ENCODE data around the gene SLC38A8. TPM values are rescaled to one million over a fixed set of nuclear protein-coding genes. Genes with fewer than 3 reads are reported as not detected.

SLC38A8 gene
- polyA plus RNA-seq, 1 experiment: not detected

DNA sequence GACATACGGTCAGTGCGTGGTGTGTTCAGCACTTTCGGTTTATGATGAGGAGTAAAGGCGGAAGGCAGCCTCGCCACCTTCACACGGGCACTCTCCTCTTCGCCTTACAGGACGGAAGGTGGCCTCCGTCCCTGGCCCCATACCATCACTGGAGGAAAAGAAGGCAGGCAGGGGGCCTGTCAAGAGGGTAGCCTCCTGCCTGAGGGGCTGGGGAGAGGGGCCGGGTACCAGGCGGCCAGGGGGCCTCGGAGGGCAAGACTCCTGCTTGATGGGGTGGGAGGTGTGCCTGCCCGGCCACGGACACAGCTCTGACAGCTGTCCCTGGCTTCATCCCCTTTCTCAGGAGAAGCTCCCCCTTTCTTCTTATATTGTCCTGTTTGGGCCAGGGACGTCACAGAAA is 15.6 kb upstream of the SLC38A8 start:
- no peaks in the 10 kb centered on the region for H3K27me3 ChIP-seq (ENCODE audit: control insufficient read depth, insufficient read depth, low read length)
- TF ChIP-seq, protein P1, sequence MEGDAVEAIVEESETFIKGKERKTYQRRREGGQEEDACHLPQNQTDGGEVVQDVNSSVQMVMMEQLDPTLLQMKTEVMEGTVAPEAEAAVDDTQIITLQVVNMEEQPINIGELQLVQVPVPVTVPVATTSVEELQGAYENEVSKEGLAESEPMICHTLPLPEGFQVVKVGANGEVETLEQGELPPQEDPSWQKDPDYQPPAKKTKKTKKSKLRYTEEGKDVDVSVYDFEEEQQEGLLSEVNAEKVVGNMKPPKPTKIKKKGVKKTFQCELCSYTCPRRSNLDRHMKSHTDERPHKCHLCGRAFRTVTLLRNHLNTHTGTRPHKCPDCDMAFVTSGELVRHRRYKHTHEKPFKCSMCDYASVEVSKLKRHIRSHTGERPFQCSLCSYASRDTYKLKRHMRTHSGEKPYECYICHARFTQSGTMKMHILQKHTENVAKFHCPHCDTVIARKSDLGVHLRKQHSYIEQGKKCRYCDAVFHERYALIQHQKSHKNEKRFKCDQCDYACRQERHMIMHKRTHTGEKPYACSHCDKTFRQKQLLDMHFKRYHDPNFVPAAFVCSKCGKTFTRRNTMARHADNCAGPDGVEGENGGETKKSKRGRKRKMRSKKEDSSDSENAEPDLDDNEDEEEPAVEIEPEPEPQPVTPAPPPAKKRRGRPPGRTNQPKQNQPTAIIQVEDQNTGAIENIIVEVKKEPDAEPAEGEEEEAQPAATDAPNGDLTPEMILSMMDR (IDR thresholded peaks at IDR 0.05; ENCODE audit: low read depth, low read length): no peak
- H3K9me3 ChIP-seq (ENCODE audit: control insufficient read depth, insufficient read depth, low read length): no peaks in the 10 kb centered on the region
- H3K4me3 ChIP-seq (ENCODE audit: low read depth, low read length): no peak overlapping the region
- no peak overlapping the region for H3K27ac ChIP-seq (ENCODE audit: low read depth, low read length)
- ChIA-PET CTCF (interaction anchor here (0.7 to 5.1 kb wide), 4 partner anchors 7 to 102 kb away, joined by 3 to 33 read pairs (median 7); no protein-coding TSS in a partner anchor), POLR2A (interaction anchor here (0.6 kb wide), 1 partner anchor 84 kb away, joined by 5 read pairs; no protein-coding TSS in a partner anchor)
- no peak for DNase-seq (ENCODE audit: low read depth, low spot score)

DNA sequence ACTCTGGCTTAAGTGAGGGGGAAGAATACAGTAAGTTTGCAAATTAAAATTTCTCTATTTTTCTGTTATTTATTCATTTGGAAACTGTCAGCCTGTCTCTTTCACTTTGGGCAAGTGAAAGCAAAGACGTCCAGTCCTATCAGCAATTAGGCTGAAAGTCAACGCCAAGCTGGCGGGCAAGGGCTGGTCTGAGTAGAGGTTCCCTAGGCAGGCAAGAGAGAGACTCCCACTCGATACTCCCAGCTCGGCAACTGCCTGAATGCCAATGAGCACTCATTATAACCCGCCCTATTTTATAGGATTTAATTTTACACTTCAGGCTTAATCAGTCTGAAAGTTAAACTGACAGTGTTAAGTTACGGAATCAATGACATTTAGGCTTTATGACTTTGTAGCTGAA is 14.3 kb upstream of the SLC38A8 start:
- TF ChIP-seq, protein P1 (IDR thresholded peaks at IDR 0.05; ENCODE audit: low read depth, low read length): no peak
- ChIA-PET CTCF (interaction anchor here (5.1 kb wide), 1 partner anchor 9 kb away, joined by 33 read pairs; no protein-coding TSS in a partner anchor), POLR2A (no interaction called here)
- no peak for DNase-seq (ENCODE audit: low read depth, low spot score)
- H3K9me3 ChIP-seq (ENCODE audit: control insufficient read depth, insufficient read depth, low read length): no peaks in the 10 kb centered on the region; the same call in 1 of the 2 replicates
- no peak overlapping the region for H3K4me3 ChIP-seq (ENCODE audit: low read depth, low read length)
- no peaks in the 10 kb centered on the region for H3K27me3 ChIP-seq (ENCODE audit: control insufficient read depth, insufficient read depth, low read length)
- no peak overlapping the region for H3K27ac ChIP-seq (ENCODE audit: low read depth, low read length)

DNA sequence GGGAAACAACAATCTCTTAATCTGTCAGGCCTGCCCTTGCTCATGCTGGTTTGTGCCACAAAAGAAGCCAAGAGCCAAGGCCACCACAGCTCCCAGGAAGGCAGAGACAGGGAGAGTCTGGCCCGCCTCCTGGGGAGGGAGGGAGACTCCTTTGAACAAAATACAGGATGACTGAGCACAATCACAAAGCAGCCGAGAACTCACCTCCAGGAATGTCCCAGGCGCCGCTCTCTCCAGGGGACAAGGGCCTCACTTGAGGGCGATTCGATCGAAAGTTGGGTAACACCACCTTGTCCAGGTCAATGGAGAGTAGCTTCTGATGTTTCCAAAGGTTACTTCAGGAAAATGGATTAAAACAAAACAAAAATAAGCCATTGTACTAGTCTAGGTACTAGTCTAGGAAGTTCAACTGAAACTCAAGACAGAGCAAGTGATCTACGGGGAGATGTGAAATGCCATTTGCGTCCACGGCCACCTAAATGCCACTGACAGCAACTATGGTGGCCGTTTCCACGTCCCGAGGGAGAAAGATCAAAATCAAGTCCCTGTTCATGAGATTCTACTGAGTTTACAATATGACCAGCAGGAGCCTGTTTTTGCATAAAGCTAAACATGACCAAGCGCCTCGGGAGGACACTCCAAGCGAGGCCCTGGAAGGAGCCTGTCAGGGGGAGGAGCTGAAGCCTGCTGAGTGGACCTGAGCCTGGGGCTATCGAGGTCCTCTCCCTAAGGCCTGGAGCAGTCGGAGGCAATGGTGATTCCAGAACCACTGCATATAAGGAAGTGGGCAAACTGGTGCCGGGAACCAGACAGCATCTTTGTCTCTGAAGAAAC is 13.4 kb upstream of the SLC38A8 start:
- Histone ChIP-seq H3K27me3 (ENCODE audit: control insufficient read depth, insufficient read depth, low read length) (no peaks in the 10 kb centered on the region), H3K4me3 (ENCODE audit: low read depth, low read length) (no peak overlapping the region), H3K9me3 (ENCODE audit: control insufficient read depth, insufficient read depth, low read length) (no peaks in the 10 kb centered on the region; the same call in 1 of the 2 replicates), H3K27ac (ENCODE audit: low read depth, low read length) (no peak overlapping the region)
- no peak for DNase-seq (ENCODE audit: low read depth, low spot score)
- CTCF ChIA-PET: interaction anchor here (5.1 kb wide), 1 partner anchor 9 kb away, joined by 33 read pairs; no protein-coding TSS in a partner anchor
- TF ChIP-seq, protein P1 (IDR thresholded peaks at IDR 0.05; ENCODE audit: low read depth, low read length): no peak
- POLR2A ChIA-PET: no interaction called here

DNA sequence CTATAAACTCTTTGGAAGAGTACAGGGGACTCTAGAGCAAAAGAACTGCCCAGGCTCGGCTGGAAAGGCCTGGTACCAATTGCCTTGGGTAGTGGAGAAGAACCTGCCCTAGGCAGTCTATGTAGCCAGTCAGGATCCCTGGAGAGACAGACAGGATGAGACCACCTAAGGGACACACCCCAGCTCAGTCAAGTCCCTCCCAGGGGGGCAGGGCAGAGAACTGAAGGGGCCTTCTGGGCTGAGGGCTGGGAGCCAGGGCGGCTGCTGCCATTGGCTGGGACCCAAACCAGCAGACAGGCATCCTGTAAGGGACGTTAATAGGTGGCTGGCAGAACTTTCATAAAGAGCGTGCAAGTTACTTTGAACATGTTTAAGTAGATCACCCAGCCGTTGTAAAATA is 12.8 kb upstream of the SLC38A8 start:
- Histone ChIP-seq H3K9me3 (ENCODE audit: control insufficient read depth, insufficient read depth, low read length) (no peaks in the 10 kb centered on the region; the same call in 1 of the 2 replicates), H3K27ac (ENCODE audit: low read depth, low read length) (no peak overlapping the region), H3K4me3 (ENCODE audit: low read depth, low read length) (no peak overlapping the region), H3K27me3 (ENCODE audit: control insufficient read depth, insufficient read depth, low read length) (no peaks in the 10 kb centered on the region)
- CTCF ChIA-PET: interaction anchor here (5.1 kb wide), 1 partner anchor 10 kb away, joined by 33 read pairs; no protein-coding TSS in a partner anchor
- POLR2A ChIA-PET: no interaction called here
- TF ChIP-seq, protein P1 (IDR thresholded peaks at IDR 0.05; ENCODE audit: low read depth, low read length): no peak
- DNase-seq (ENCODE audit: low read depth, low spot score): no peak

DNA sequence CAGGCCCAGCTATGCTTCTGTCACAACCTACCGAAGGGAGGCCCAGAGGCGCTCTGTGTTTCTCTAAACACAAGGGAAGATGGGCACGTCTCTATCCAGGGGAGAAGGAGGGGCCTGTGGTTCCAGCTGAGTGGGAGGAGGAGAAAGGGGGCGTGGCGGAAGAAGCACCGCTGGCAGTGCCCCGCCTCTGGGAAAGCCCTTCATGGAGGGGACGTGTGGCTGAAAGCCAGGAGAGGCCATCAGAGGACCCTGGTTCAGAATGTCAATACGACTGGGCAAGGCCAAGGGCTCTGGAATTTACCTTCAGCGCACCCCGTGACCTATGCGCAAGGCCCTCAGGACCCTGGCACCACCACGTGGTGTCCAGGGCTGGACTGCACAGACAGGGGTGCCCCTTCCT is 12.3 kb upstream of the SLC38A8 start:
- Histone ChIP-seq H3K9me3 (ENCODE audit: control insufficient read depth, insufficient read depth, low read length) (no peaks in the 10 kb centered on the region; the same call in 1 of the 2 replicates), H3K27me3 (ENCODE audit: control insufficient read depth, insufficient read depth, low read length) (no peaks in the 10 kb centered on the region), H3K27ac (ENCODE audit: low read depth, low read length) (no peak overlapping the region), H3K4me3 (ENCODE audit: low read depth, low read length) (no peak overlapping the region)
- CTCF ChIA-PET: interaction anchor here (2.0 to 5.1 kb wide), 2 partner anchors 8 to 11 kb away, joined by 14 to 33 read pairs; no protein-coding TSS in a partner anchor
- TF ChIP-seq, protein P1 (IDR thresholded peaks at IDR 0.05; ENCODE audit: low read depth, low read length): no peak
- no peak for DNase-seq (ENCODE audit: low read depth, low spot score)
- POLR2A ChIA-PET: no interaction called here

All from AG04450 (cell line).